GM04504 (cell line): ENCODE measurements around the gene DHRS9.

ENCODE experiments used
- DNase-seq: peaks from one replicate; pipeline ENCODE4 v3.0.0-alpha.2; 2012; ENCODE audit warnings: low read depth

The DHRS9 gene

GRCh38 chr2:169065864-169066517, 3.4 kb upstream of the DHRS9 start:
- DNase-seq = no peak

- DNase-seq = no peak
These were observed 2.5 kb upstream of the DHRS9 start for GRCh38 chr2:169066897-169067296.

- no peak for DNase-seq
These were observed 470 bp downstream of the DHRS9 start for GRCh38 chr2:169069833-169070232.

- no peak for DNase-seq
These were observed 2.1 kb downstream of the DHRS9 start for GRCh38 chr2:169071455-169071854.

GRCh38 chr2:169072163-169072925, 3.0 kb downstream of the DHRS9 start:
- no peak for DNase-seq

GRCh38 chr2:169073211-169073962, 4.0 kb downstream of the DHRS9 start:
- no peak for DNase-seq

GRCh38 chr2:169073963-169074751, 4.8 kb downstream of the DHRS9 start:
- DNase-seq = no peak

- no peak for DNase-seq
These were observed 8.4 kb downstream of the DHRS9 start for GRCh38 chr2:169077674-169078240.

GRCh38 chr2:169080250-169081069, 11.1 kb downstream of the DHRS9 start:
- no peak for DNase-seq

- DNase-seq = no peak
These were observed 12.2 kb downstream of the DHRS9 start for GRCh38 chr2:169081551-169081950.

- no peak for DNase-seq
These were observed 13.6 kb downstream of the DHRS9 start for GRCh38 chr2:169082995-169083394.

GRCh38 chr2:169086893-169087467, 17.6 kb downstream of the DHRS9 start:
- DNase-seq = no peak

GRCh38 chr2:169087757-169088379, 18.5 kb downstream of the DHRS9 start:
- no peak for DNase-seq

GRCh38 chr2:169089182-169089581, 19.8 kb downstream of the DHRS9 start:
- DNase-seq = no peak

GRCh38 chr2:169090133-169090820, 20.9 kb downstream of the DHRS9 start:
- no peak for DNase-seq

- no peak for DNase-seq
These were observed 21.9 kb downstream of the DHRS9 start for GRCh38 chr2:169091256-169091655.

GRCh38 chr2:169091761-169092519, 22.6 kb downstream of the DHRS9 start:
- no peak for DNase-seq

GRCh38 chr2:169093535-169093934, 24.2 kb downstream of the DHRS9 start:
- no peak for DNase-seq

GRCh38 chr2:169094676-169095075, 25.3 kb downstream of the DHRS9 start:
- no peak for DNase-seq
